Stimulated activated CD4-positive, alpha-beta T cell treated with anti-CD3 and anti-CD28 coated beads, Interleukin-15, amount 100 ng/mL, for 24 hours (primary cell): ENCODE measurements around the gene ZNF385B.

Source experiments
- DNase-seq: peaks from one replicate; pipeline ENCODE4 v3.0.0-alpha.2; 2020

ZNF385B gene

GRCh38 chr2:179729966-179730365, 131.4 kb downstream of the ZNF385B start:
- no peak for DNase-seq

DNA sequence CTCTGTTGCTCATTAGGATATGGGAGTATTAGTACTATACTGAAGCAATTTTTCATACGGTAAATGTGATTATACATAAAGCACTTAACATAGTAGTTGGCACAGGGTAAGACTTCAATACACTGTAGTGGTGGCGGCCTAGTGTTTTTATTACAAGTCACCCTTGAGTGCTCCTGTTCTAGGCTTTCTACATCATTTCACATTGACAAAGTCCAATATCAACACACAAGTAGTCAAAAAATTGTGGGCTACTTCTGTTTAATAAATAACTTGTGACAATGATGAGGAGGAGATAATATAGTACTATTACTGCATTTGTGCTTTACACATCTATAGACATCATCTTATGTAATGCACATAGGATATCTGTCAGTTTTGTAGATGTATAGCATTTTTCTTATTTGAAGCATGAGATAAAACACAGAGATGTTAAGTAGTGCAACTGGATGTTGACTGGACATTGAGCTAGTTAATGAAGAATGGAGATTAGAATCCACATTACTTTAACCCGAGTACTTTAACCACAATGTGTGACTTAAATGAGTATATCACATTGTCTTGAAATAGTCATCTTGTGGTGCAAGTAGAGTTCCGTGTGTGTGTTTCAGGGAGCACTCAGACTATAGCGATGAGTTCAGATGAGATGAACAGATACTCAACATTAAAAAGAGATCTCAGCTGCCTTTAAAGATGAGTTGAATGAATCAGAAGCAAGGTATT, 134.8 kb downstream of the ZNF385B start:
- no peak for DNase-seq

DNA sequence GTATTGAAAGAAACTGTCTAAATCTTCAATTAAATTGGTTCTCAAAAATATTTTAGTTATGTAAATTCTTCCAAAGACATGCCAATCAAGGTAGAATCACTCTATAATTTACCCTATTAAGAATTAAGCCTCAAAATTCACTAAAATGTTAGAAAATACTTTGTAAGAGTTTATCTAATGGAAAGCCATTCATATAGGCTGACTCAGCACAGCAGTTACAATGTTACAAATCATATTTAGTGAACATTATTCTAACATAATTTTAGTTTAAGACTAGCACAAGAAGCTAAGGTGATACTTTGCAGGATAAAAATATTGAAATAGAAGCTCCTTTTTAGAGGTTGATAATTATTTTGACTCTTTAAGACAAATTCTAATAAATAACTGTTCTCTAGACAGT, 137.0 kb downstream of the ZNF385B start:
- DNase-seq: no peak

GRCh38 chr2:179720173-179720772, 141.1 kb downstream of the ZNF385B start:
- no peak for DNase-seq

- DNase-seq: no peak
Observed at GRCh38 chr2:179715871-179716270, 145.5 kb downstream of the ZNF385B start.

DNA sequence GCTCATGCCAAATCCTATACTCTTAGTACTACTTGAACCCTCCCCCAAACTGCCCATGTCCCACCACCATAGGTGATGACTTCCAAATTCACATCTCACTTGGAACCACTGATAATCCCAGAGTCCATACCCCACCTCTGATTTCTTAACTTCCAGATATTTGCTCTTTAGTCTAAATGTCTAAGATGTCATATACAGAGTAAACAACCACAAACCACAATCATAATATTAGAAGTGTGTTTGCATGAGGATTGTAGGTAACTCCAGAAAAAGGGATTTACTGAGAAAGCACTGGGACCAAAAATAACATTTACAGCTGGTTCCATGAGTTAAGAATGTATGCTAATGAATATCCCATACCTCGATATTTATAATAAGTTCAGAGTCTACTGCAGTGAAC, 146.2 kb downstream of the ZNF385B start:
- DNase-seq: no peak

DNA sequence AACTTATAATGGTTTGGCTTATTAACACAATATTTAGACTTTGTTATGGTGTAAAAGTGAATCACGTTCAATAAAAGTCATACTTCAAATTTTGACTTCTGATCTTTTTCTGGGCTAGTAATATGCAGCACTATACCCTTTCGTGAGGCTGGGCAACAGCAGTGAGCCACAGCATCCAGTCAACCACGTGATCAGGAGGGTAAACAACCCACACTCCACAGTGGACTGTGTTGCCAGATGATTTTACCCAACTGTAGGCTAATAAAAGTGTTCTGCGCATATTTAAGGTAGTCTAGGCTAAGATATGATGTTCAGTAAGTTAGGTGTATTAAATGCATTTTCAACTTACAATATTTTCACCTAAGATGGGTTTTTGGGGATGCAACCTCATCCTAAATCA, 148.6 kb downstream of the ZNF385B start:
- no peak for DNase-seq

DNA sequence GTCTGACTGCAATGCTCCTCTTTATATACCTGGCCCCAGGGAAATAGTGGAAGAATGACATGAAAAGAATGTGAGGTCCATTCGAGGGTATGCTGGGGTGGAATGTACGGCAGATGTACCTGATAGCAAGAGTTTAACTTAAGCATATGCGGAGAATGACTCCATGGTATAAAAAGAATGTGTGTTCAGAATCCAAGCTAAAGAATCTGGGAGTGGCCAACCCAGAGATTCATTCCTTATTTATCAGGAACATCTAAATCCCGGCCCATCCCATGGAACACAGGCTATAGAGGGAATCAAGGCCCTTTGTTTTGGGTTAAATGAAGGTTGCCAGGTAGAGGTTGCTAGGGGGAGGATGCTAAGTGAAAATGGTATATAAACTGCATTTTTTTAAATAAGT, 150.0 kb downstream of the ZNF385B start:
- no peak for DNase-seq

DNA sequence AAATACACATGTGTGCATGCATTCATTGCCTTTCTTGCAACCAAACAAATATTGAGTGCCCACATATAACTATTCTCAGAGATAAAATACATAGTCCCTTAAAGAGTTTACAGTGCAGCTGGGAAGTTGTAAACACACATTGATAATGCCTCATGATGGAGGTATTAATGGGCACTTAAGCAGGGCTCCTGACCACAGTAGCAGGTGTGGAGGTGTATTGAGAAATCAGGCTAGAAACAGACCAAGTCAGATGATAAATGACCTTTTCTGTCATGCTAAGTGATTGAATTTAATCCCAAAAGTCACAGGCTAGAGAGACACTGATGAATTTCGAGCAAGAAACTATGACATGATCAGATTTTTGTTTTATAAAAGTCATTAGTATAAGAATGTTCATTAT, 157.7 kb downstream of the ZNF385B start:
- DNase-seq: no peak

- DNase-seq: no peak
Observed at GRCh38 chr2:179702912-179703311, 158.5 kb downstream of the ZNF385B start.

- DNase-seq: no peak
Observed at GRCh38 chr2:179701524-179702110, 159.8 kb downstream of the ZNF385B start.

- no peak for DNase-seq
Observed at GRCh38 chr2:179695486-179695885, 165.9 kb downstream of the ZNF385B start.

GRCh38 chr2:179694963-179695362, 166.4 kb downstream of the ZNF385B start:
- DNase-seq: no peak

- no peak for DNase-seq
Observed at GRCh38 chr2:179692610-179693009, 168.8 kb downstream of the ZNF385B start.

- DNase-seq: no peak
Observed at GRCh38 chr2:179692043-179692442, 169.4 kb downstream of the ZNF385B start.

GRCh38 chr2:179691235-179691634, 170.2 kb downstream of the ZNF385B start:
- no peak for DNase-seq

GRCh38 chr2:179686718-179687342, 174.6 kb downstream of the ZNF385B start:
- DNase-seq: no peak

GRCh38 chr2:179686069-179686468, 175.3 kb downstream of the ZNF385B start:
- DNase-seq: no peak

DNA sequence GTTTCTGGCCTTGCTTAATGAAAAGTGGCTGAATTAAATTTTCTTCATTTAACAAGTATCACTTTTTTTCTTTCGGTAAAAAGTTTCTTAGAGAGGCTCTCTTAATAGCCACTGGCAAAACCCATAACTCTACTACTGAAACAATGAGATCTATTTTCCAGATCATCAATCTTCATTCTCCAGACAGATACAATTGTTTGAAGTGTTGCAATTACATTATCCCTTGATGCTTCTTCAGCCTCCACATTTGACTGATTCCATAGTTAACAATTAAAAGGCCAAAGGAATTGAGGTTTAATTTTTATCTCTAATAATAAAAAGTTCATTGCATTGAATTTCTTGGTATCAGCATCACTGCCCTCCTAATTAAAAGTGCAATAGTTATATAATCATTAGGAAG, 176.3 kb downstream of the ZNF385B start:
- DNase-seq: no peak

GRCh38 chr2:179682756-179683155, 178.7 kb downstream of the ZNF385B start:
- no peak for DNase-seq

GRCh38 chr2:179677746-179678505, 183.5 kb downstream of the ZNF385B start:
- no peak for DNase-seq

DNA sequence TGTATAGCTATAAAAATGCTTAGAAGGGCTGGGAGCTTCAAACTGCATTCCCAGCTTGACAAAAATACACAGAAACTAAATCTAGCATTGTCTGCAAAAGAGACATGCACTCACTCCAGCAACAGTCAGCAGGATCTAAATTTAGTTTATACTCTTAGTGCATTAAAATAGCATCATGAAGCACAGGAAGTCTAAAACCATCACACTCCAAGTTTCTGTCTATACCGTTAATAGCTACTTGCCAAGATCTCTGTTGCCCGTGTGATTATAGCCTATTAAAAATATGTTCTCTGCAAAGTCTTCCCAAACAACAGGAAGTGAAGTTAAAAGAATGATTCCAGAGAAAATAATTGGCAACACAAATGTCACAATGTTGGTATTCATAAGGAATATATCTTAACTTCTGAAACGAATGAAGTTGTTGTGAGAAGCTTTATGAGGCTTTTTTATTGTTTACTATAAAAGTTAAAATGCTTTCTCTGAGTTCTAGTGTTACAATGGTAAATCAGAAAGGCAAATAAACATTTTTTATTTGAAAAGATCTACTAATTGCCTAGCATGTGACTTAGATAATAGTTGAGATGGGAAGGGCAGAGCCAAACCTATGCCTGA, 184.2 kb downstream of the ZNF385B start:
- no peak for DNase-seq

DNA sequence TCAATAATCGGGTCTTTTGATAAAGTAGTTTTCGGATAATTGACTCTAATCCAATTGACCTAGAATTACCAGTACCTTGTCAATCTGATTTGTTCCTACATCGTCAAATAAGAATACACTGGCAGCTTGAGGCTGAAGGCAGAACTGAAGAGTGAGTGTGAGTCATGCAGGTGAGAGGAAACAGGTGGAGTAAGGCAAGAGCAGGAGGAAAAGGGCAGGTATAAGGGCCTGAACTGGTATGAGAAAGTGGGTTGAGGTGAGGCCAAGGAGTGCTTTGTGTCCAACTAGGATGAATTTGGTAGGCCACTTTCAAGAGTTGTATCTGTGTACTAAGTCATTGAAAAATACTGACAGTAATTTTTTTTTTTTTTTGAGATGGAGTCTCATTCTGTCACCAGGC, 186.0 kb downstream of the ZNF385B start:
- no peak for DNase-seq
